H1 (cell line): Measurements from ENCODE around the gene ATG9B. TPM values are rescaled to one million over a fixed set of nuclear protein-coding genes. Genes with fewer than 3 reads are reported as not detected.

Experiments
- BCL11A ChIP-seq, 2 experiments: IDR thresholded peaks; one replicate each; pipeline ENCODE4 v1.6.1; 2011; ENCODE audit warnings: low read depth in 2 of 2, low read length in 2 of 2, mild to moderate bottlenecking in 2 of 2
- CHD1 ChIP-seq: IDR thresholded peaks from 2 replicates; pipeline ENCODE4 v1.6.1; 2012; ENCODE audit warnings: low read depth, low read length, improper control_type of control experiment
- CHD2 ChIP-seq: IDR thresholded peaks from 2 replicates; pipeline ENCODE4 v1.6.1; 2012; ENCODE audit warnings: low read length, improper control_type of control experiment
- CHD7 ChIP-seq: fragments of 300-600 bp; sonication (generic); IDR thresholded peaks from 2 replicates; pipeline ENCODE4 v1.7.1; 2012; ENCODE audit warnings: low read length, moderate library complexity, mild to moderate bottlenecking, inconsistent platforms; ENCODE audit not compliant: insufficient replicate concordance
- CTBP2 ChIP-seq: IDR thresholded peaks from 2 replicates; pipeline ENCODE4 v1.7.0; 2011; ENCODE audit warnings: borderline replicate concordance, mild to moderate bottlenecking, moderate library complexity, mixed read lengths, low read length; ENCODE audit not compliant: insufficient read depth, insufficient read length
- GABPA ChIP-seq: IDR thresholded peaks from 2 replicates; pipeline ENCODE4 v1.6.1; 2011; ENCODE audit warnings: mild to moderate bottlenecking, low read length, moderate library complexity, borderline replicate concordance; ENCODE audit not compliant: insufficient read depth
- KDM4A ChIP-seq: IDR thresholded peaks from one replicate; pipeline ENCODE4 v1.7.1; 2012; ENCODE audit warnings: low read depth, mild to moderate bottlenecking, moderate library complexity, low read length, inconsistent platforms; ENCODE audit not compliant: severe bottlenecking
- NRF1 ChIP-seq: IDR thresholded peaks from 2 replicates; pipeline ENCODE4 v1.6.1; 2011; ENCODE audit warnings: mild to moderate bottlenecking, low read depth, low read length, improper control_type of control experiment
- RXRA ChIP-seq: IDR thresholded peaks from 2 replicates; pipeline ENCODE4 v1.6.1; 2011; ENCODE audit warnings: low read depth, mild to moderate bottlenecking, low read length, moderate library complexity; ENCODE audit not compliant: insufficient read depth
- YY1 ChIP-seq: IDR thresholded peaks from 2 replicates; pipeline ENCODE4 v1.6.1; 2011; ENCODE audit warnings: low read depth, mild to moderate bottlenecking, low read length
- polyA plus RNA-seq, 7 experiments: library from polyadenylated mRNA; depleted of rRNA in 3 of 7; stranded (reverse) in 5 of 7; unstranded in 2 of 7; fragments of >200 nt in 5 of 7; fragments of 200-250 nt in 2 of 7; gene quantifications; 1 replicate in 5 of 7; 2 replicates in 1 of 7; 4 replicates in 1 of 7; pipeline versions ENCODE4 v1.2.1 to v1.2.3, GENCODE V29; 2011 to 2013; ENCODE audit warnings: missing spikeins in 2 of 7, mixed read lengths in 2 of 7
- total RNA-seq: library from RNA; stranded (reverse); fragmentation: NEBNext Ultra II Directional; extraction: Animal tissue kit (Norgen Biotek cat#: 25700); gene quantifications from 2 replicates; pipeline ENCODE4 v1.2.1, GENCODE V29; 2021

ATG9B gene
- total and polyA plus RNA-seq, 2 of the 8 experiments (the other 6 are each of a cell fraction or from before 2014, with no cell fraction given): 1.4 to 2.3 TPM

GRCh38 chr7:151065516-151065915 is 41.2 kb upstream of the ATG9B start (continued):
- TF ChIP-seq CHD7: no peak
- TF ChIP-seq NRF1: no peak
- TF ChIP-seq KDM4A: no peak
- TF ChIP-seq GABPA: no peak
- no peak for TF ChIP-seq YY1
- no peak for TF ChIP-seq CHD2
- no peak for TF ChIP-seq CTBP2
- TF ChIP-seq BCL11A (IDR thresholded peaks at IDR 0.05; ENCODE audit: low read depth in 2 of 2, low read length in 2 of 2): no peak
- no peak for TF ChIP-seq CHD1
- no peak for TF ChIP-seq RXRA
